HG03342 (cell line): ENCODE results near the gene PLEKHG5.

ENCODE experiments used
- ATAC-seq: cut with Tn5 transposase; IDR thresholded peaks from one replicate; pipeline ENCODE4 v1.9.1; 2021; ENCODE audit warnings: mild to moderate bottlenecking, moderate library complexity; ENCODE audit not compliant: unreplicated experiment

The PLEKHG5 gene

GRCh38 chr1:6491480-6491962 lies at the start of gene PLEKHG5:
Gene PLEKHG5 (minus strand): TSS chr1:6491667. CDS start chr1:6477571, 14,096 bp downstream.
- ATAC-seq: no peak

GRCh38 chr1:6538956-6539355 lies 47.5 kb upstream of the PLEKHG5 start:
- no peak for ATAC-seq

- ATAC-seq: no peak
Measured at GRCh38 chr1:6536291-6536690, 44.8 kb upstream of the PLEKHG5 start.

GRCh38 chr1:6535214-6535613 lies 43.7 kb upstream of the PLEKHG5 start:
- no peak for ATAC-seq

- ATAC-seq: no peak
Measured at GRCh38 chr1:6534248-6534822, 42.9 kb upstream of the PLEKHG5 start.

GRCh38 chr1:6531996-6532395 lies 40.5 kb upstream of the PLEKHG5 start:
- no peak for ATAC-seq

GRCh38 chr1:6530504-6531160 lies 39.2 kb upstream of the PLEKHG5 start:
- no peak for ATAC-seq

- no peak for ATAC-seq
Measured at GRCh38 chr1:6528492-6528891, 37.0 kb upstream of the PLEKHG5 start.

GRCh38 chr1:6526316-6526715 lies 34.8 kb upstream of the PLEKHG5 start:
- no peak for ATAC-seq

- ATAC-seq: no peak
Measured at GRCh38 chr1:6523566-6523965, 32.1 kb upstream of the PLEKHG5 start.

GRCh38 chr1:6521536-6521935 lies 30.1 kb upstream of the PLEKHG5 start:
- no peak for ATAC-seq

GRCh38 chr1:6519935-6520671 lies 28.6 kb upstream of the PLEKHG5 start:
- ATAC-seq: no peak

- ATAC-seq: no peak
Measured at GRCh38 chr1:6519491-6519934, 28.0 kb upstream of the PLEKHG5 start.

- ATAC-seq: no peak
Measured at GRCh38 chr1:6517435-6517851, 26.0 kb upstream of the PLEKHG5 start.

GRCh38 chr1:6515771-6516170 lies 24.3 kb upstream of the PLEKHG5 start:
- no peak for ATAC-seq

- ATAC-seq: no peak
Measured at GRCh38 chr1:6513320-6513801, 21.9 kb upstream of the PLEKHG5 start.

GRCh38 chr1:6512908-6513280 lies 21.4 kb upstream of the PLEKHG5 start:
- no peak for ATAC-seq

- ATAC-seq: no peak
Measured at GRCh38 chr1:6512245-6512907, 20.9 kb upstream of the PLEKHG5 start.

GRCh38 chr1:6511561-6512244 lies 20.2 kb upstream of the PLEKHG5 start:
- ATAC-seq: no peak

- ATAC-seq: no peak
Measured at GRCh38 chr1:6511056-6511455, 19.6 kb upstream of the PLEKHG5 start.

- no peak for ATAC-seq
Measured at GRCh38 chr1:6510493-6510892, 19.0 kb upstream of the PLEKHG5 start.
